GM08714 (cell line): ENCODE results near the gene MBTPS1.

ENCODE experiments used
- H3K4me3 ChIP-seq: fragments of 200-500 bp; sonication (Bioruptor generic); 2 replicates; pipeline ENCODE4 v1.5.1; 2014; ENCODE audit warnings: mild to moderate bottlenecking, low read length, inconsistent platforms
- ZNF274 ChIP-seq: IDR thresholded peaks from 2 replicates; pipeline ENCODE4 v1.6.1; 2012; ENCODE audit warnings: mild to moderate bottlenecking, low read depth, low read length

Gene MBTPS1

GRCh38 chr16:84018710-84019109 is 98.0 kb downstream of the MBTPS1 start:
- no peak for TF ChIP-seq ZNF274
- no peak overlapping the region for H3K4me3 ChIP-seq

GRCh38 chr16:84016477-84016876 is 100.3 kb downstream of the MBTPS1 start:
- no peak overlapping the region for H3K4me3 ChIP-seq
- no peak for TF ChIP-seq ZNF274

DNA sequence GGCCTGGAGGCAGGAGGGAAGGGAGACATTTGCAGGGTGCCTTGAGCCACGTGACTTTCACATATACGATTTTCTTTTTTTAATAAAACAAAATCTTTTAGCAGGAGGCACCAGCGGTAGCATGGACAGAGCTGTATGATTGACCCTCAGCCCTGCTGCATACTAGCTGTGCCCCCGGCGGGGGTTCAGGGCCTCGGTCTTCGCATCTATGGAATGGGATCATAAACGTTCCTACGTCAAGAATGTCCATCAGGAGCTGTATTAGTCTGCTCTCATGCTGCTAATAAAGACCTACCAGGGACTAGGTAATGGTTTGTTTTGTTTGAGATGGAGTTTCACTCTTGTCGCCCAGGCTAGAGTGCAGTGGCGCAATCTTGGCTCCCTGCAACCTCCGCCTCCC is 101.3 kb downstream of the MBTPS1 start:
- H3K4me3 ChIP-seq, result no peak overlapping the region
- TF ChIP-seq ZNF274, result no peak

GRCh38 chr16:84014570-84015327 is 102.0 kb downstream of the MBTPS1 start:
- no peak overlapping the region for H3K4me3 ChIP-seq
- TF ChIP-seq ZNF274, result no peak

DNA sequence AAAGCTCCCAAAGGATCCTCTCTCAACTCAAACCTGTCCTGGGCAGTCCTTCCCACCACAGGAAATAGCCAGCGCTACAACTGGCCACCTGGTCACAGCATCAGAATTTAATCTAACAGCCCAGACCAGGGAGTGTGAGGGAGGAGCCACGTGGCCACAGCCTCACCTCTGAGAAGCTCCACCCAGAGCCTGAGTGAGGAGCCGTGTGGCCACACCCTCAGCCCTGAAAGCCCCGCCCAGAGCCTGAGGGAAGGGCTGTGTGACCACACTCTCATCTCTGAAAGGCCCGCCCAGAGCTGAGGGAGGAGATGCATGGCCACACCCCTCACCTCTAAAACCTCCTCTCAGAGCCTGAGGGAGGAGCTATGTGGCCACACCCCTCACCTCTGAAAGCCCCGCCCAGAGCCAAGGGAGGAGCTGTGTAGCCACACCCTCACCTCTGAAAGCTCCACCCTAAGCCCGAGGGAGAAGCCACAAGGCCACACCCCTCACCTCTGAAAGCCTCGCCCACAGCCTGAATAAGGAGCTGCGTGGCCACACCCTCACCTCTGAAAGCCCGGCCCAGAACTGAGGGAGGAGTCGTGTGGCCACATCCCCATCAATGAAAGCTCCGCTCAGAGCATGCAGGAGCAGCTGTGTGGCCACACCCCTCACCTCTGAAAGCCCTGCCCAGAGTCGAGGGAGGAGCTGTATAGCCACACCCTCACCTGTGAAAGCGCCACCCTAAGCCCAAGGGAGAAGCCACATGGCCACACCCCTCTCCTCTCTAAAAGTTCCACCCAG is 102.8 kb downstream of the MBTPS1 start:
- no peak overlapping the region for H3K4me3 ChIP-seq
- no peak for TF ChIP-seq ZNF274

DNA sequence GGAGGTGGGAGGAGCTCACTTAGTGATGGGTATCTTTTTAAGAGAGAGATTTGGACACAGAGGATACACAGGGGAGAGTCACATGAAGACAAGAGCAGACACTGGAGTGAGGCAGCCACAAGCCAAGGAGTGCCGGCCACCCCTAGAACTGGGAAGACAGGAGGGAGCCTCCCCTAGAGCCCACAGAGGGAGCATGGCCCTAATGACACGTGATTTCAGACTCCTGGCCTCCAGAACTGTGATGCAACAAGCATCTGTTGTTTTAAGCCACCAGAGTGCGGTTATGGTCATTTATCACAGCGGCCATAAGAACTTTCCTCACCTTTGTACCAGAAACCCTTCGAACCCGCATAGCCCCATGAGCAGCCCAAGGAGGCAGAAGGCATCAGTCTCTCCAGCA is 107.5 kb downstream of the MBTPS1 start:
- no peak overlapping the region for H3K4me3 ChIP-seq
- TF ChIP-seq ZNF274, result no peak

GRCh38 chr16:84007965-84008364 is 108.8 kb downstream of the MBTPS1 start:
- no peak for TF ChIP-seq ZNF274
- H3K4me3 ChIP-seq, result no peak overlapping the region

GRCh38 chr16:84007520-84007919 is 109.2 kb downstream of the MBTPS1 start:
- H3K4me3 ChIP-seq, result no peak overlapping the region
- TF ChIP-seq ZNF274, result no peak

- H3K4me3 ChIP-seq, result no peak overlapping the region
- no peak for TF ChIP-seq ZNF274
Observed at GRCh38 chr16:84005391-84005790, 111.4 kb downstream of the MBTPS1 start.

DNA sequence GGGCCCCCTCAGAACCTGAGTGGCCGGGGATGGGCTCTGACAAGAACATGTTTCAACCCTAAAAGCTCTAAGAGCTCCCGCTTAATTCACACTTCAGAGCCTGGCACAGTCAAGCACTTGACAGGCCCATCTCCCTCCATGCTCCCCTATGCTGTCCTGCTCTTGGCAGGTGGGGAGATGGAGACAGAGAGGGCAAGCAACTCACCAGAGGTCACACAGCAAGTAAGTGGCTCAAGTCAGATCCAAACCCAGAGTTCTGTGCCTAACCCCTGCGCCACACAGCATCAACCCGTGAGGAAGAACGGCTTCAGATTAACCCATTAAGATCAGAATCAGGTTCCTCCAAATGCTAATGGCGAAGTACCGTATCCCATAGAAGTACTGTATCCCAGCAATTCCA is 112.3 kb downstream of the MBTPS1 start:
- TF ChIP-seq ZNF274, result no peak
- H3K4me3 ChIP-seq, result no peak overlapping the region
